HL-60 (cell line): ENCODE data around the gene FYB2.

Experiments used
- DNase-seq, 2 experiments: peaks; one replicate each; pipeline ENCODE4 v3.0.0-alpha.2; 2010 to 2020; ENCODE audit warnings: low read depth in 1 of 2, low spot score in 1 of 2
- H3K27ac ChIP-seq: fragments of 250-450 bp; sonication (Bioruptor Pico); replicated peaks from 2 replicates; pipeline ENCODE4 v1.5.1; 2020; ENCODE audit warnings: mild to moderate bottlenecking, moderate library complexity
- H3K27me3 ChIP-seq: fragments of 250-450 bp; sonication (Bioruptor Pico); 2 replicates; pipeline ENCODE4 v1.5.1; 2021; ENCODE audit warnings: mild to moderate bottlenecking, moderate library complexity; ENCODE audit not compliant: insufficient read depth, poor library complexity, severe bottlenecking
- H3K4me3 ChIP-seq: replicated peaks from 2 replicates; pipeline ENCODE4 v1.5.1; 2011; ENCODE audit warnings: mild to moderate bottlenecking, control low read depth, low read length; ENCODE audit not compliant: insufficient read depth
- CTCF ChIP-seq: IDR thresholded peaks from one replicate; pipeline ENCODE4 v1.5.1; 2011; ENCODE audit warnings: low read length, control low read depth, inconsistent platforms; ENCODE audit not compliant: insufficient read depth
- GABPA ChIP-seq: IDR thresholded peaks from 2 replicates; pipeline ENCODE4 v1.6.1; 2012; ENCODE audit warnings: low read depth
- POLR2AphosphoS5 ChIP-seq: IDR thresholded peaks from 2 replicates; pipeline ENCODE4 v1.6.1; 2012; ENCODE audit warnings: low read depth
- SPI1 ChIP-seq: IDR thresholded peaks from 2 replicates; pipeline ENCODE4 v1.6.1; 2012; ENCODE audit warnings: low read depth, mild to moderate bottlenecking, borderline replicate concordance
- TF ChIP-seq, protein P1 (sequence below): IDR thresholded peaks from 2 replicates; pipeline ENCODE4 v1.6.1; 2012; ENCODE audit warnings: low read depth; ENCODE audit not compliant: insufficient replicate concordance

Gene FYB2

DNA sequence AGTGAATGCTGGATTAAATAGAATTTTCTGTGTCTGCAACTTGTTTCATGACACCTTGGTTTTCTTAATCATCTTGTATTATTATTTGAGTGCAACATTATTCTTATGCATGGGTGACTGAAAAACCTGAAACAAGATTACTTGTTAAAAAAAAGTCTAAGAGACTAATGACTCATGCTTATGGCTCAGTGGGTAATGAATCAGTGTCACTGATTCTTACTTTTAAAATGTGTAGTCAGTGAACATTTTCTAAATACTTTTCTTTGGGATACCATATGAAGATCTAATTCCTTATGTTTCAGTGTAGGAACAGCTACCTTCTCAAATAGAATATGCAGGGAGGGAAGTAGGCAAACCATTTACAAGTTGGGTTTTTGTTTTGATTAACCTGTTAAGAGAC lies 108.6 kb downstream of the FYB2 start:
- H3K27me3 ChIP-seq = peaks cover 2% of the 10 kb centered on the region
- no peak overlapping the region for H3K27ac ChIP-seq
- H3K4me3 ChIP-seq = no peak overlapping the region
- no peak for DNase-seq
- TF ChIP-seq, protein P1, sequence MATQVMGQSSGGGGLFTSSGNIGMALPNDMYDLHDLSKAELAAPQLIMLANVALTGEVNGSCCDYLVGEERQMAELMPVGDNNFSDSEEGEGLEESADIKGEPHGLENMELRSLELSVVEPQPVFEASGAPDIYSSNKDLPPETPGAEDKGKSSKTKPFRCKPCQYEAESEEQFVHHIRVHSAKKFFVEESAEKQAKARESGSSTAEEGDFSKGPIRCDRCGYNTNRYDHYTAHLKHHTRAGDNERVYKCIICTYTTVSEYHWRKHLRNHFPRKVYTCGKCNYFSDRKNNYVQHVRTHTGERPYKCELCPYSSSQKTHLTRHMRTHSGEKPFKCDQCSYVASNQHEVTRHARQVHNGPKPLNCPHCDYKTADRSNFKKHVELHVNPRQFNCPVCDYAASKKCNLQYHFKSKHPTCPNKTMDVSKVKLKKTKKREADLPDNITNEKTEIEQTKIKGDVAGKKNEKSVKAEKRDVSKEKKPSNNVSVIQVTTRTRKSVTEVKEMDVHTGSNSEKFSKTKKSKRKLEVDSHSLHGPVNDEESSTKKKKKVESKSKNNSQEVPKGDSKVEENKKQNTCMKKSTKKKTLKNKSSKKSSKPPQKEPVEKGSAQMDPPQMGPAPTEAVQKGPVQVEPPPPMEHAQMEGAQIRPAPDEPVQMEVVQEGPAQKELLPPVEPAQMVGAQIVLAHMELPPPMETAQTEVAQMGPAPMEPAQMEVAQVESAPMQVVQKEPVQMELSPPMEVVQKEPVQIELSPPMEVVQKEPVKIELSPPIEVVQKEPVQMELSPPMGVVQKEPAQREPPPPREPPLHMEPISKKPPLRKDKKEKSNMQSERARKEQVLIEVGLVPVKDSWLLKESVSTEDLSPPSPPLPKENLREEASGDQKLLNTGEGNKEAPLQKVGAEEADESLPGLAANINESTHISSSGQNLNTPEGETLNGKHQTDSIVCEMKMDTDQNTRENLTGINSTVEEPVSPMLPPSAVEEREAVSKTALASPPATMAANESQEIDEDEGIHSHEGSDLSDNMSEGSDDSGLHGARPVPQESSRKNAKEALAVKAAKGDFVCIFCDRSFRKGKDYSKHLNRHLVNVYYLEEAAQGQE = no peak
- no peak for TF ChIP-seq CTCF
- no peak for TF ChIP-seq SPI1
- TF ChIP-seq GABPA = no peak

DNA sequence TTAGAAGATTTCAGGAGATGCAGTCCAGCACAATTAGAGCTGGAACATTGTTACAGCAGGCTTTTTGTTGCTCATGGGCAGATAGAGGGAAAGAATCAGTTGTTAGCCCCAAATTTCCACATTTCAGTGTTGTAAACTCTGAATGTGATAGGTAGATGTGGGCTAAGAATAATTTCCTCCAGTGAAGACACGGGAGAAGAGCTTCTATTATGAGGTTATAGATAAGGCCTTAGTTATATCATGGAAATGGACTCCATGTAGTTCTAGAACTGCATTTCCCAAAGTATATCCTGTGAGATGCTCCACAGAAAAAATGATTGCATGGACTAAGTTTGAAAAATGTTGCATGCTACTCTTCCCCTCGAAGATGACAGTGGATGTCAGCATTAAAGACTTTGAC lies 109.2 kb downstream of the FYB2 start:
- no peak for DNase-seq
- TF ChIP-seq SPI1 (no peak), POLR2AphosphoS5 (no peak), GABPA (no peak), CTCF (no peak)
- TF ChIP-seq, protein P1 = no peak
- Histone ChIP-seq H3K27me3 (peaks cover 2% of the 10 kb centered on the region), H3K4me3 (no peak overlapping the region), H3K27ac (no peak overlapping the region)

- peak in 1 of 2 experiments; percentile 2 for DNase-seq
- TF ChIP-seq CTCF = peak; percentile 33
- TF ChIP-seq, protein P1 = no peak
- H3K4me3 ChIP-seq = no peak overlapping the region
- H3K27me3 ChIP-seq = peaks cover 2% of the 10 kb centered on the region
- H3K27ac ChIP-seq = no peak overlapping the region
Observed at GRCh38 chr1:56709269-56709880, 109.8 kb downstream of the FYB2 start.
